IPS-NIHi7 (cell line): Measurements from ENCODE around the gene ARVCF.

Experiments used
- DNase-seq: peaks from one replicate; pipeline ENCODE4 v3.0.0; 2012; ENCODE audit warnings: mixed read lengths; ENCODE audit errors: extremely low spot score

ARVCF gene

GRCh38 chr22:20015971-20016733 is 471 bp downstream of the ARVCF start:
- DNase-seq, result peak; percentile 52

GRCh38 chr22:20015187-20015625 is 1.4 kb downstream of the ARVCF start:
- DNase-seq, result no peak

- no peak for DNase-seq
These were observed 2.0 kb downstream of the ARVCF start for GRCh38 chr22:20014526-20015186.

DNA sequence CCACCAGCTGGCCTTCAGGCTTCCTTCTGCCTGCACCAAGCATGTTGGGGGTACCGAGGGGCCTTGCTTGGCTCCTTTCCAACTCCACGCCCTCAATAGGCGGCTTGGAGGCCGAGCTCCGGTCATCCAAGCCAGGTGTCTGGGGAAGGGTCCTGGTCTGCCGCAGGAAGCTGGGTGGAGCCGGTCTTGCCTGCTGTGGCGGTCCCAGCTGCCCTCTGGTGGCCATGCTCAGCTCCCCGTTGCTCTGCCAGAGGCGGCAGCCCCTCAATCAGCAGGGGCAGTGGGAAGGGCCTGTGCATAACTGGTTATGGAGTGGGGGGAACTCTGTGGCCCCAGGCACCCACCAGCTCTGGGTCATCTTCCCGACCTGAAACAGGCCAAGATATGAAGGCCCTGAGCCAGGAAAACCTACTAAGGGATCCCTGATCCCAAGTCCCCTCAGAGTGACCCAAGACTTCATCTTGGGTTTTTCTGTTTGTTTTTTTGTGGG is 3.2 kb downstream of the ARVCF start:
- DNase-seq, result peak; percentile 93

DNA sequence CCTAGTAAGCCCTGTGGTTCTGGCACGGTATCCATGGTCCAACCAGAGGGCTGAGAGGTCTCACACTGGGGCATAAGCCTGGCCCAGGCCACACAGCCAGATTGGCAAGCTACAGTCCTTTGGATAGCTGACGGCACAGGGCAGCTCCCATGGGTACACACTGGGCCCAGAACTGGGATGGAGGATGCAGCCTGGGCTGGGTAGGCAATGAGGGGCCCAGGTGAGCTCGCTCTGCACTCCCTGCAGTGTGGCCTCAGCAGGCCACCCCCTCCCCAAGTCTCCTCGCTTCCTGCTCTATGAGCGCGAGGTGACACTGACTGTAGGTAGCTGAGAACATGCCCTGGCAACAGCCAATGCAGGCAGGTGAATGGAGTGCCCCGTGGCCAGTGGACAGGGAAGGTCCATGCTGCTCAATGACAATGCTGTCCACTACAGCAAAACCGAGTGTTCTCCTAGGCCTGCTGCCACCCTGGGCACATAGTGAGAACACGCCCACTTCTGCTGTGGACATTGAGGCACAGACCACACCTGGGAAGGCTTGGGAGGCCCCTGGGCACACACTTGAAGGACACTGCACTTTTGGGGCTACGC is 3.8 kb downstream of the ARVCF start:
- no peak for DNase-seq

DNA sequence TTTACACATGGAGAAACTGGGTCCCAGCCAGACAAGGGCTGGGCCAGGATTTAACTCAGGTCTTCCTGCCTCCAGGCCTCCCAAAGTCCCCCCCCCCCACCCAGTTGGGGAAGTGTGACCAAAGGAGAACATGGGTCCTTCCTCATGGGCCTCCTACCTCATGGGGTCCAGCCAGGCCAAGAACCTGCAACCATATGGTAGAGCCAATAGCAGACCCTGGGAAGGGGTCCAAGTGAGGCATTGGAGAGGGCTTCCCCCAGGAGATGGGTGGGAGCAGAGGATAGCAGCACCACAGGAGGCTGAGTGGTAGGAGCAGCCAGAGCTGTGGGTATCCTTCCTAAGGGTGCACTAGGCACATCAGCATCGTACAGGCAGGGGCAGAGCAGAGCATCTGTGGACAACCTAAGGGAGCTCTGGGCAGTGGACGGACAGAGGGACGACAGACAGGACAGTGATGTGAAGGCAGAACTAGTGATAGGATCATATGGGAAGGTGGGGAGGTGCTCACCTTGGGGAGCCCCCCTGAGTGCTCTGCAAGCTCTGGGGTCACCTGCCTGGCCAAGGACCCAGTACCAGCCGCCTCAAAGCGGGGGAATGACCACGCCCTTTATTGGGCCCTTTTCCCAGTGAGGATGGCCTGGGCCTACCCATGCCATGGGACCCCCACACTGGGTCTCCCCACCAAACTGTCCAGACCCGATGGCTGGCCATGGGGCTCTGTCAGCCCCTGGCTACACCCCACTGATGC is 4.5 kb downstream of the ARVCF start:
- DNase-seq, result no peak

- no peak for DNase-seq
These were observed 5.3 kb downstream of the ARVCF start for GRCh38 chr22:20011123-20011992.

- no peak for DNase-seq
These were observed 6.1 kb downstream of the ARVCF start for GRCh38 chr22:20010307-20011122.

DNA sequence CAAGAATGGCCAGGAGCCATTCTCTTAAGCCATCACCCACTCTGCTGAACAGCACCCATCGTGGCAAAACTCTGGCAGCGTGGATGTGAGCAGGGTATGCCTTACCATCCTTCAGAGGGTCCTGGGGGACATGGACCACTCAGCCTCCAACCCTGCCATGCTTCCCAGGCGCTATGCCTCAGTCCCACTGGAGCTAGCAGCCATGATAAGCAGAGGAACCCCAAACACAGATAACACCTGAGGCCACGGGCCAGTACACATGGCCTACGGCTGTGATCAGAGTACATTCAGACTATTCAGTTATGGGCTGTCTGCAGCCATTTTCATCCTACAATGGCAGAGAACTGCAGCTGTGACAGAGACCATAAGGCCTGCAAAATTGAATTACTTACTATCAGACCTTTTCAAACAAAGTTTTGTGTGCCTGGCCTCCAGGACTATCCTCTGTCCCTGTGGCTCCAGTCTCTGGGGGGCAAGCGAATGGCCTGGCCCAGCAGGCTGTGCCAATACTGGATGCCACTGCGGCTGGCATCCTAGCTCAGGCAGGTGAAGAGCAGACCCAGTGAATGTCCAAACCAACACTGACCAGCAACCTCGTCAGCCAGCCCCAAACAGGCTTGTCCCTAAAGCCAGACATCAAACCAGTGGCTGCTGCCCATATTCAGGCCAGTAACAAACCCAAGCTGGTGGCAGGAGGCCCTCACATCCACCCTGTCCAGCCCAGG is 6.9 kb downstream of the ARVCF start:
- no peak for DNase-seq

DNA sequence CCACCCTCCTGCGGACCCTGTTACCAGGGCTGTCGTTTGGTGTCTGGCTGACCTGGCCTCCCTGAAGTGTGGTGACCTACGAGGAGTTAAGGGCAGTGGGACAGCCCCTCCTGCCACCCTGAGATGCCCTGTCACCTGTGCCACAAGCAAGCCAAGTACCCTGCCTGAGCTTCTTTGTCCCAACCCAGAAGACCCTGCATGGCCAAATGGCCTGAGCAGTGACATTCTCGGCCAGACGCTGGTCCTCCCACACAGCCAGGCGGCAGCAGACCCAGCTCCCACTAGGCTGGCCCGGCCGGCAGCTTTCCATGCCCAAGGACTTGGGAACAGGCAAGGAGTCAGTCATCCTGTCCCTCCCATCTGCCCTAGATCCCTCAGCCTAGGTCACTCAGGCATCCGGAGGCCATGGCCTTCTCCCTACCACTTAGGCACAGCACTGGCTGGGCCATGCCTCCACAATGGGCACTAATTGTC is 7.6 kb downstream of the ARVCF start:
- DNase-seq, result no peak

DNA sequence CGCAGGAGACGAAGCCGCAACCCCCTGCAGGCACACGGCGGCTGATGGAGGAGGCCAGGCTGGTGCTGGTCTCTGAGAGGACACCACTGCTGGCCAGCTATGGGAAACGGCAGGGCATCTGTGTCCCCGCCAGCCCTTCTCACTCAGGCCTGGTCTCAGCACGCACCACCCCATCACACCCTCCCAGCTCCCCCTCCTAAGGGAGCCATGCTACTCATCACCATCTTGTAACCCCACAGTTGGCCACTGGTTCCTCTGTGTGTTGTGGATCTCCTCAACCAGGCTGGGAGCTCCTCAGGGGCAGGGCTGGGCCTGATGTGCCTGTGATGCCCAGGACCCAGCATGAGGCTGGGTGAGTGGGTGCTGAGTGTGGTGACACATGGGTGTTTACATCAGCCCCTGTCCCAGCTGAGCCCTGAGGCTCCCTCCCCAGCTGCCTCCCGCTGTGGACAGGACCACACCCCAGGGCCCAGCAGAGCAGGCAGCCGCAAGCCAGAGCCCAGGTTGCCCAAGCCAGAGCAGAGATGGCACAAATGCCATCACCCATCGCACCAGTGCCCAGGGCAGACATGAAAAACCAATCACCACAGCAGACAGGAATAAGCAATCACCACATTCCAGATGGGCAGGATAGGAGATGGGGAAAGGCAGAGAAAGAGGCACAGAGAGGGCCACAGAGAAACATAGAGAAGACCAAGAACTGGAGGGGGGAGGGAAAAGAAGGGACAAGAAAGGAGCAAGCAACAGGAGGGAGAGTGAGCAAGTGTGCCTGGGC is 8.2 kb downstream of the ARVCF start:
- no peak for DNase-seq

DNA sequence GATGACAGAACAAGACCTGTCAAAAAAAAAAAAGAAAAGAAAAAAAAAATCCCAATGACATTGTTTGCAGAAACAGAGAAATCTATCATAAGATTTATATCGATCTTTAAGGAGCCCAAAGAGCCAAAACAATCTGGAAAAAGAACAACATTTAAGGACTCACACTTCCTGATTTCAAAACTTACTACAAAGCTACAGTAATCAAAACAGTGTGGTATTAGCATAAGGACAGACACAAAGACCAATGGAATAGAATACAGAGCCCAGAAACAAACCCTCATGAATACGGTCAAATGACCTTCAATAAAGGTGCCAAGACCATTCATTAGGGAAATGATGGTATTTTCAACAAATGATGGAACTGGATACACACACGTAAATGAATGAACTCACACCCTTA is 12.2 kb downstream of the ARVCF start:
- DNase-seq, result no peak

DNA sequence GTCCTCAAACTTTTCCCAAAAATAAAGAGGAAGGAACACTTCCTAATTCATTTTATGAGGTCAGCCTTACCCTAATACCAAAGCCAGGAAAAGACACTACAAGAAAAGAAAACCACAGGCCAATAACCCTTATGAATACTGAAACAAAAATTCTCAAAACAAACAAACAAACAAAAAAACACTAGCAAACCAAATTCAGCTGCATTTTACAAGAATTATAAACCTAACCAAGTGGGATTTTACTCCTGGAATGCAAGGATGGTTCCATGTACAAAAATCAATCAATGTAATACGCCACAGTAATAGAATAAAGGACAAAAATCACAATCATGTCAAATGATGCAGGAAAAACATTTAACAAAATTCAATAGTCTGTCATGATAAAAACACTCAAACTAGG is 13.3 kb downstream of the ARVCF start:
- no peak for DNase-seq

GRCh38 chr22:20002636-20003035 is 14.0 kb downstream of the ARVCF start:
- no peak for DNase-seq

GRCh38 chr22:20002128-20002527 is 14.5 kb downstream of the ARVCF start:
- no peak for DNase-seq

- no peak for DNase-seq
These were observed 15.5 kb downstream of the ARVCF start for GRCh38 chr22:20001082-20001638.

DNA sequence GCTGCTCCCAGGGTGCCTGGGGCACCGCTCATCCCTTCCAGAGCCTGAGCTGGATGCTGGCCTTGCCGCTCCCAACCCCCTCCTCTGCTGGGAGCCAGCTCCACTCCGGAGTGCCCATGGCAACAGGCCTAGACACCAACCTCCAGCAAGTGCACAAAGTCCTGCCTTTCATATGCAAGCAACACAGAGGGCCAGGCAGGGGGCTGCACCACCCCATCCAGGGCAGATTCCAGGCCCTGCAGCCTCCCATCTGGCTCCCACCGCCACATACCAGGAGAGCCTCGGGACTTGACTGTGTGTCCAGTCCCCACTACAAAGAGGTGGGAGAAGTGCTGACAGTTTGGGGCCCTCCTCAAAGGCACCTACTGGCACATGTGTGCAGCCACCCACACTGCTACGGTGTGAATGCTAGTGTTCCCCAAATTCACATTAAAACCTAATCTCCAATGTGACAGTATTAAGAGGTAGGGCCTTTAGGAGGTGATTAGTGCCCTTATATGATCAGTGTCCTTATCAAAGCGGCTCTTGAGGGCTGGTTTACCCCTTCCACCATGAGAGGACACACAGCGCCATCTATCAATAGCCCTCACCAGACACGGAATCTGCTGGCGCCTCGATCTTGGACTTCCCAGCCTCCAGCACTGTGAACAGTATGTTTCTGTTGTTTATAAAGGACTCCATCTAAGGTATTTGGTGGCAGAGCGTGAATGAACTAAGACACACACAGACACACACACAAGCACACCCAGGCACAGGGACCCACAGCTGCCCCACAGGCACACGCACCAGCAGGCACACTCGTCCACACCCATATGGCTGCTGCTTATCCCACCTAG is 16.2 kb downstream of the ARVCF start:
- DNase-seq, result no peak
